ENCODE data around the gene ARHGEF4. TPM values are rescaled to one million over a fixed set of nuclear protein-coding genes. Genes with fewer than 3 reads are reported as not detected.
"Not testable (repeated sequence)": the region's sequence is repeated elsewhere in the genome, so short reads cannot be mapped to it uniquely, and the experiment has no call there.

ARHGEF4 gene
- polyA plus RNA-seq, 4 donors: 6.2 to 15.7 (median 7.8) TPM

DNA sequence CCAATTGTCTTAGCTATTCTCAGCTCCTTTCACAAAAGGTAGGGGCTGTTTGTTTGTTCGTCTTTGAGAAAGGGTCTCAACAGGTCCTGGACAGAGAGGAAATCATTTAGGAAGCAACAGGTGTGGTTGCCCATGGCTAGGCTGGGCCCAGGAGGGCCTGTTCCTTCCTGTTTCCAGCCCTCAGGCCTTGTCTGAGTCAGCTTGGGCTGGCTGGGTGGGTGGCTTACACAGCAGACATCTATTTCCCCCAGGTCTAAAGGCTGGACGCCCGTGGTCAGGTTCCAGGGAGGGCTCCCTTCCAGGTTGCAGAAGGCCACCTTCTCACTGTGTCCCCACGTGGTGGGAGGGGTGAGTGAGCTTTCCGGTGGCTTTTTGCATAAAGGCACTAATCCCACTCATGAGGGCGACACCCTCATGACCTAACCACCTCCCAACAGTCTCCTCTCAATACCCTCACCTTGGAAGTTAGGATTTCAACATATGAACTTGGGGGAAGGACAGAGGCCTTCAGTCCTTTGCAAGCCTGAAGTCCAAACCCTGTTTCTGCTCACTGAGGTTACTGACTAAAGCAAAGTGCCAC is 45.5 kb downstream of the ARHGEF4 start:
- DNase-seq (ENCODE audit: low read depth in 4 of 4, low spot score in 3 of 4): no peak

DNA sequence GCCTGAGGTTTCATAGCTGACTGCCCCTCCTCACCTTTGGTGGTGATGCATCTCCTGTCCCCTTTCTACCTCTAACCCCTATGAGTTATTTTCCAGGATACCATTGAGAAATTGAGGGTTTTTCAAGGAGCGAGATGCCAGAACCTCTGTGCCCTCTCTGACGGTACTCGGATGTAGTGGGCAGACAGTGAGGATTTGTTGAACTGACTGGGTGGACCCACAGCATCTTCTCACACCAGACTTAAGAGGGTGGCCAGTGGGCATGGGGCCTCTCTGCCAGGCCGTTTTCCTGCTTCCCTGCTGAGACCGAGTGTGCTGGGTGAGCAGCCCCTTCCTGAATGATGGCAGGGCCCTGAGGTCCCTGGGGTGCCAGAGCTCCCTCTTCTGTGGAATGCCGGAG is 46.3 kb downstream of the ARHGEF4 start:
- DNase-seq (ENCODE audit: low read depth in 4 of 4, low spot score in 3 of 4): no peak

DNA sequence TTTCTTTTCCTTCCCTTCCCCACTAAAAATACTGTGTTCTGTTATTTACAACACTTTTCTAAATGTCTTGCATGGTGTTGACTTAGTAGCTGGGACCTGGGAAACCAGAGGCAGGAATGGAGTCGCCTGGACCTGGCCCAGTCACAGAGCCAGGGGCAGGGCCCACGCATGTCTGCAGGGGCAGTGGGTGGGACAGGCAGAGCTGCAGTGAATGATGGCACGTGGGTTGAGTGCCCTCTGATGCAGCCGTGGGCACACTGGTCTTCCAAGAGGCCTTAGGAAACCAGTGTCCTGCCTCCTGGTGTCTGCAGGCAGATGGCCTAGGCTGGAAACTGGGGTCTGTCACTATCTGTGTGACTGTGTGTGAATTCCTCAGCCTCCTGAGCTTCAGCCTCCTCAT is 46.8 kb downstream of the ARHGEF4 start:
- DNase-seq (ENCODE audit: low read depth in 4 of 4, low spot score in 3 of 4): no peak

DNA sequence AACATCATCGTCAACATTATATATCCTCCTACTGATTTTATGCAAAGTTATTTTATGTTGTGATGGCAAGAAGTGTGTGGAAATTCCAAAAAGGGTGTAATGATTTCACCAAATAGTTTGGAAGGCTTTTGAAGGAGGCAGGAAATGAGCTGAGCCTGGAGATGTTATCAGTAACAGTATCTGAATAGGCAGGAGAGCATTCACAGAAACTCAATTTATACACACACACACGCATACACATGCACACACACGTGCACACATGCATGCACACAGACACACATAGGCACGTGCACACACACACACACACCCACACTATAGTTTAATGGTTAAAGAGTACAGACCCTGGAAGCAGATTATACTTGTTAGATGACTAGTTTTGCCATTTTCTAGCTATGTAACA is 47.3 kb downstream of the ARHGEF4 start:
- DNase-seq (ENCODE audit: low read depth in 4 of 4, low spot score in 3 of 4): no peak

DNA sequence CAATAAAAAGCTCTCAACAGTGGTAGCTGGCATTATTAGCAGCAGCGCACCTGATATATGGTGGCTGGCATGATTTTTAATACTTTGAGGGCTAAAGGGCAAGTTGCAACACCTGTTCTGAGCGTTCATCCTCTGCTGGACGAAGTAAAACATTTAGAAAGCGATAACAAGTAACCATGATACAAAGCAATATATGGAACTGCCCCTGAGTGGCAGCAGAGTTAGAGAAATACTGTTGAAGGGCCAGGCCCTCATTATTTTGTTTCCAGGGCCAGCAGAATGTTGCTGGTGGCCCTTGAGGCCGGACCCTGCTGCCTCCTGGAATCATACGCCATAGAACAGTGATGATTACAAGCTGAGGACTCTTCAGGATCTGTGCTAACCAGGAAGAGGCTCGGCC is 47.8 kb downstream of the ARHGEF4 start:
- no peak for DNase-seq (ENCODE audit: low read depth in 4 of 4, low spot score in 3 of 4)

DNA sequence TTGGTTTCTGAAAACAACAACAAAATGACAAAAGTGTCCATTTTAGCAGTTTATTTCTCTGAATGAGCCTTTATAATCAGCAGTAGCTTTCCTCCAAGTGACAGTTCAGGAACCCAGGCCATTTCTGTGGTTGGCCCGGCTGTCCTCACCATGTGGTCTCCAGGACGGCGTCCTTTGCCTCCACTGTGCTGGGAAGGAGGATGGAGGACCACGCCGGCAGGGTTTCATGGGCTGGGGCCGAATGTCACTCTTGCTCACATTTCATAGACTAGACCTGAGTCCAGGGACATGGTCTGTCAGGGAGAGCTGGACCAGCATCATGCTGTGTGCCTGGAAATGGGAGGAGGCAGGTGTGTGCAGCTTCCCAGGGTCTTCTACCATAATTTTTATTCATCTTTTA is 50.9 kb downstream of the ARHGEF4 start:
- no peak for DNase-seq (ENCODE audit: low read depth in 4 of 4, low spot score in 3 of 4)

DNA sequence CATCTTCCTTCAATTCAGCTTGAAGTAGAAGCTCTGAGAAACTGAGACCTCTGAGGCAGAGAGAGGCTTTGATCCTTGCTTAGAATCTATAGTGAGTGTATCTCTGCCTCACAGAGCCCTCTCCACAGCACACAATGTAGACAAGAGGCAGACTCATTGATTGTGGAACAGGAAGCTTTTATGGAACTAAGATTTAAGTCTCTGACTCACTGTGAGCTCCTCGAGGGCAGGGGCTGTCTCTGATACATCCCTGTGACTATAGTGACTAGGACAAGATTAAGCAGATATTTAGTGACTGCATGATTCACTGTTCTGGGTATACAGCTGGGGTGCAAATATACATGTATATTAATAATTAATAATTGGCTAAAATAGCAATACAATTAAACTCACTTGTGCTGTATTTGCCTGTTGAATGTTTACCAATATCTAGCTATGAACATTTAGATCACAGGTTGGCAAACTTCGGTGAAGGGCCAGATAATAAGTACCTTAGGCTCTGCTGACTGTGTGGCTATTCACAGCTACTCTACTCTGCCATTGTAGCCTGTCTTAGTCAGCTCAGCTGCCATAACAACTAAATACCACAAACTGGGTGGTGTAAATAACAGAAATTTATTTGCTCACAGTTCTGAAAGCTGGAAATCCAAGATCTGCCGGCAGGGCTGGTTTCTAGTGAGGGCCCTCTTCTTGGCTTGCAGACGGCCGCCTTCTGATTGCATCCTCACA is 54.4 kb downstream of the ARHGEF4 start:
- DNase-seq (ENCODE audit: low read depth in 4 of 4, low spot score in 3 of 4): no peak

DNA sequence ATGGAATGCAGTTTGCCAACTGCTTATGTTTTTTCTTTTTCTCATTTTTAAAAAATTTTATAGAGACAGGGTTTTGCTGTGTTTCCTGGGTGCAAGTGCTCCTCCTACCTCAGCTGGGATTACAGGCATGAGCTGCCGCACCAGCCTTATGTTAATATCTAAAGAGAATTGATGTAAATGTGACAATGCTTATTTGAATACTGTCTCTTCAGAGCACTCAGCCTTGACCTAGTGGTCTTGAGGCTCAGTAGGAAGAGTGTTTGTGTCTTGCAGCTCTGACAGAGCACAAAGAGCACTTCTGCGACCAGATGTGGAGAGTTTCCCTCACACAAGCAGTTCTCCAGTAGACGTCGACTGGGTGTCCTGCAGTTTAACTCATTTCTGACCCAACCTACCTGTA is 55.3 kb downstream of the ARHGEF4 start:
- no peak for DNase-seq (ENCODE audit: low read depth in 4 of 4, low spot score in 3 of 4)

DNA sequence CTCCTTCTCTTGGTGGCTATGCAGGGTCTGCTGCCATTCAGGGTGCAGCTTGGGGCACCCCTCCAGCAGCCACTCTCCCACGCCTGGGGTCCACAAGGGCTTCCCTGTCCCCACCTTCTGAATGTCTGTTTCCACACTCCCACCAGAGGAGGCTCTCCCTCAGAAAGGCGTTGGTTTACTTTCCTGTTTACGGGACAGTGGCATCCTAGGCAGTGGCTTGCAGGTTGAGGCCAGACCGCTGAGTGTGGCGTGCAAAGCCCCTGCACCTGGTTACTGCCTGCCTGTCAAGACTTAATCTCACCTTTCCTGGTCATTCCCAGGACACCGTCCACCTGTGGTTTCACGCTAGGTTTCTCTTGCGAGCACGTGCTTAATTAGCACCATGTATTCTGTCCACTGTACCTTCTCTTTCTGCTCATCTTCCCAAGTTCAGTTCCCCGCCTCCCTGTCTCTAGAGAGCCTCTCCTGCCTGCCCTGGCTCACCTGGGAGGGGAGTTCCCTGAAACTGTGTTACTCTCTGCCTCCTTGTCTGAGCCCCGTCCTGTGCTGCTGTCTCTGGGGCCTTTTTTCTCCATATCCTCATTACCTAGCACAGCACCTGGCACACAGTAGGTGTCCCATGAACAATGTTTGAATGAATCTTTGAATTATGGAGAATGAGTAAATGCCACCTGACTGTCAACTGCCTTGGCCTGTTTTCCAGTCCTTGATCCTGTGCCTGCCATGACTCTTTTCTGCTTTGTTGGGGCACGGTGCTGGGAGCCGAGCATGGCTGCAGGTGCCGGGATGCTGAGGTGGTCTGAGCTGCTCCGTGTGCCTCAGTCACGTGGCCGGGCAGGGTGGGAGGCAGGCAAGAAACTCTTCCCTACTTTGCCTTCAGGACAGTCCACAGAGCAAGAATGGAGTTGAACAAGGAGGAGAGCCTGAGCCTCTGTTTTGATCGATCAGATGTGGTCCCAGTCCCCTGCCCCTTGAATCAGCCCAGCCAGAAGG is 56.4 kb downstream of the ARHGEF4 start:
- no peak for DNase-seq (ENCODE audit: low read depth in 4 of 4, low spot score in 3 of 4)

DNA sequence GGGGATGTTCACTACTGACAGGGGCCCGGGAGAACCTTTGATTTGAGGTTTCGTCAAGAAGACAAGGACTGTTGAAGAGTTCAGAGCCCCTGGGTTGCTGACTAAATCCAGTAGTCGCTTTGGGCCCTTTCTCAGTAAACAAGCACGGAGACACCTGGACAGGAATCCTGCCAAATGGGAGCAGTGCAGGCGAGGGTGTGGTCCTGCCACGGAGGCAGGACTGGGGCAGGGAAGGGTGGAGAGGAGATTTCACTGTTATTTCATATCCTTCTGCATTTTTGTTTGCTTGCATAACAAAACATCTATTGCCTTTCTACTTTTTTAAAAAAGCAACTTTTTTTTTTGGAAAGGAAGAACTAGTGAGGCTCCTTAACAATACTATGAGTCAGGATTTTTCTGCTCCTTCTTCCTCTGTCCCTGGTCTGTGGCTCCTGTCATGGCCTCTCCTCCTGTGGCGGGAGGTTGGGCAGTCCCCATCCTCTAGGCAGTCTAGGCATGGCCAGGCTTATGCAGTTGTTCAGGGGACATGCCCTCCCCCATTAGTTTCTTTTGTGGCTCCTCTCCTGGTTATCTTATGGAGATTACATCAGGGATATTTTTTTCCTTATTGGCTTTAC is 57.7 kb downstream of the ARHGEF4 start:
- DNase-seq (ENCODE audit: low read depth in 4 of 4, low spot score in 3 of 4): no peak

DNA sequence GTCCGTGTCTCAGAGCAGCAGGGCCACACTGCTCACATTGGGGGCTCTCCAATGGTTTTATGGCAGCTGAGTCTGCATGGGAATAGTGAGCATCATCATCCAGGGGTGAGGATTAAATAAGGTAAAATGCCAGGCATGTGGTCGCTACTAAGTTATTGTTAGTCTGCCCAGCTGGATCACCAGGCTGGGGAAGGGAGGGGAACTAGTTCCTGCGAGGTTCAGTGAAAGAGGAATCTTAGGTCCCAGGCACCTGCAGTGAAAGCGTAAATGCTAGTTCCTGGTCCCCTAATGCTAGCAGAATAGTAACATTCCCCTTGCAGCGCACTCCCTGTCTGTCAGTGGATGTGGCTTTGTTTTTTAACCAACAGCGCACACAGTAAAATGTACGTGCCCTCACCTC is 60.1 kb downstream of the ARHGEF4 start:
- DNase-seq (ENCODE audit: low read depth in 4 of 4, low spot score in 3 of 4): no peak

DNA sequence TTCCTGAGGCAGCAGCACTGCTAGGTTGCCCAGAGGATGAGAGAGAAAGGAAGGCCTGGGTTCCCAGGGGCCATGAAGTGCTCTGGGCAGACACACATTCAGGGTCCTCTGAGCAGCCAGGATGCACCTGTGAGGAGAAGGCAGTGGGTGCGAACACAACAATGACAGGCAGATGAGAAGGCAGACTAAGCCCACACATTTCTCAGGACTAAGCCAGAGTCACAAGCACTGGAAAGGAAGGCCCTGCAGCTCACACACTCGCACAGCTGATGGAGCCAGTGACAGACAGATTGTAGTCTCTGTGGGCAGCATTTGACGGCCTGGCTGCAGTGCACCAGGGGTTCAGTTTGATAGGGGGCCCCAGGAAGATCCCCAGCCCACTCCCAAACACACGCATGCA is 61.8 kb downstream of the ARHGEF4 start:
- DNase-seq (ENCODE audit: low read depth in 4 of 4, low spot score in 3 of 4): no peak

DNA sequence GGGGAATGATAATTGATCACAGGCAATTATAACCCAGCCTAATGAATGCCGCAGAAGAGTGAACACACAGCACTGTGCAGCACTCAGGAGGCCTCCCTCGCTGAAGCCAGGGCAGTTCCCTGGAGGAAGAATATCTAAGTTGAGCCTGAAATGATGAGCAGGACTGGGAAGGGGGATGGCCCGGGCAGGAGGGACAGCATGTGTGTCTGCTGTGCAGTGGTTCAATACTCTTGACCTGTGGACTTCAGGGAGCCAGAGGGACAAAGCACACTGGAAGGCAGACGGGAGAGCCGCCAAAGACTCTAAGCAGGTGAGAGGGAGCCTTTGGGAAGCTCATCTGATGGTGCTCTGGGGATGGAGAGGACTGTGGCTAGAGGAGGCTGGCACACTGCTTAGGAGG is 62.6 kb downstream of the ARHGEF4 start:
- DNase-seq (ENCODE audit: low read depth in 4 of 4, low spot score in 3 of 4): no peak

DNA sequence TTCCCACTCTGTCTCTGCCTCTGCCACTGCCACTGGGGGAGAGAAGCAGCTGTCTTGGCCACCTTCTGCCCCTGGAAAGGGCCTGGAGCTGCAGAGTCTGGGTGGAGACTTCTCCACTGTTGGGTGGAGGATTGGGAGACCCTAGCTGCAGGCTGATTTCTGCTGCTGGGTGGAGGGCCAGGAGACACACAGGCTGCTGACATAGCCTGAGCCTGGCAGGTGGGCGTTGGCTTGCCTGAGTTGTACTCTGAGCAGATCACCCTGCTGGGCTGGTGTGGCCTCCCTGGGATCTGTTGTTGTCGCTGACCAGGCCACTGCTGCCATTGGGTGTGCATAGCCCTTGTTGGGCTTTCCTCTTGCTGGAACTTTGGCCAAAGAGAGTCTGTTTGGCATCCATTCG is 64.3 kb downstream of the ARHGEF4 start:
- DNase-seq (ENCODE audit: low read depth in 4 of 4, low spot score in 3 of 4): no peak

DNA sequence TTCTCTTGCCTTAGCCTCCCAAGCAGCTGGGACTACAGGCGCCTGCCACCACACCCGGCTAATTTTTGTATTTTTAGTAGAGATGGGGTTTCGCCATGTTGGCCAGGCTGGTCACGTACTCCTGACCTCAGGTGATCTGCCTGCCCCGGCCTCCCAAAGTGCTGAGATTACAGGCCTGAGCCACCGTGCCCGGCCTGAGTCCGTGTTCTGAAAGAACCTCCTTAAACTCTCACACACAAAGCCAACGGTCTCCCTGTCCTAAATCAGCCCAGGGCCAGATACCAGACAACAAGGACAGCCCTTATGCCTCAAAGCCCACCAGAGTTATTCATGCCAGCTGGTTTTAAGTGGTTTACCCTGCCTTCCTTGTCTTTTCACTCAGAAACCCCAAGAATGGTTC is 64.9 kb downstream of the ARHGEF4 start:
- not testable (repeated sequence) for DNase-seq (ENCODE audit: low read depth in 4 of 4, low spot score in 3 of 4)

DNA sequence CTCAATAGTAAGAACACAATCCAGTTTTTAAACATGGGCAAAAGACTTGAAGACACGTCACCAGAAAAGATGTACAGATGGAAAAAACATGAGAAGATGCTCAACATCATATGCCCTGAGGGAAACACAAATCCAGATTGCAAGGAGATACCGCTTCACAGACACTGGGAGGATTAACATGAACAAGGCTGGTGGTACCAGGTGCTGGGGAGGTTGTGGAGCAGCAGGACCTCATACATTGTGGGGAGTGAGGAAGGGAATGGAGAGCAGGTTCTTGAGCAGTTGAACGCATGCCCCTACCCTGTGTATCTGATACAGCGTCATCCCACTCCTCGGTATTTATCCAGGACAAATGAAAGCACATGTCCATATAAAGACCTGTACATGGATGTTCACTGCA is 72.1 kb downstream of the ARHGEF4 start:
- DNase-seq (ENCODE audit: low read depth in 4 of 4, low spot score in 3 of 4): no peak

DNA sequence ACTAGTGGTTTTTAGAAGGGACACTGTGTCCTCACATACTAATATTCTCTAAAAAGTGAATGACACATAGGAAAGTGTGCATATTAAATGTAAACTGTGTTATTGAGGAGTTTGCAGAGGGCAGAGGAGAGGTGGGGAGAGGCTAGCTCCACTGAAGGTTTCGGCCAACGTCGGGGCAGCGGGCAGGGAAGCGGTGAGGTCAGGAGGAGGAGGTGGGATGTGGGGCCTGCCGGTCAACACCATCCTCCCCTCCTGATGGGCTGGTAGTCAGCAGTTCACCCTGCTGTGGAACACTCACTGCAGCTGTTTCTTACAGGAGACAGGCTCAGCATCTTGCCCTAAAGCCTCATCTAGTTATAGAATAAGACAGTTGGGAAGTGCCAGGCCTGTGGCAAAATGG is 74.2 kb downstream of the ARHGEF4 start:
- no peak for DNase-seq (ENCODE audit: low read depth in 4 of 4, low spot score in 3 of 4)

DNA sequence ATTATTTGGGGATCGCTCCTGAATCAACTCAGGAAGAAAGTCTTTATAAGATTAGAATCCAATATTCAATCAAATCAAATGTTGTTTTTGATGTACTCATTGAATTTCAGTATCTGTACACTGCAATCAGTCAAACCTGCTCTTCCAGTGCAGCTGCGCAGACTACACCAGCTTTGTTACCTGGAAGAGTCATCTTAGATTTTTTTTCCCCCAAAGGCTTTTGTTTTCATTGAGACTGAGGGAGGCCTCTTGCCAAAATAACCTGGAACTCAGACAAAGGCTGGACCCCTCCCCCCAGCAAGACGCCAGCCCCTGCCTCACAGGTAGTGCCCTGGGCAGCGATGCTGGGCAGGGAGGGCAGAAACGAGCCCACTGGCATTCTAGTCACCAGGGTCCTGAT is 74.8 kb downstream of the ARHGEF4 start:
- DNase-seq (ENCODE audit: low read depth in 4 of 4, low spot score in 3 of 4): no peak

DNA sequence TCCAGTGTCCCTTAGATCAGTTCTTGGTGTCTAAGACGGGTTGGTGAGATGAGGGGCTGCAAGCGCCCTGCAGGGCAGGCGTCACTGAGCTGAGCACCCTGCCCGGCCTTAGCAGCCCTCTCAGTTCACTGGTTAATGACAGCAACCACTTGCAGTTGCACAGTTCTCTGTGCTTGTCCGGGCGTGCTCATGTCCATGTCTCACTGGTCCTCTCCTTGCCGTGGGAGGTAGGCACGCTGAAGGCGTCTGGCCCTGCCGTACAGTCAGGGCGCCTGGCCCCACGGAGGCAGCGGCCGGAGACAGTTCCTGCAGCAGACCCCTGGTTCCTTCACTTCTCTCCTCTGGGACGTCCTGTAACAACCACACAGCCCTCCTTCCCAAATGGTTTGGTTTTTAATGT is 75.3 kb downstream of the ARHGEF4 start:
- no peak for DNase-seq (ENCODE audit: low read depth in 4 of 4, low spot score in 3 of 4)

DNA sequence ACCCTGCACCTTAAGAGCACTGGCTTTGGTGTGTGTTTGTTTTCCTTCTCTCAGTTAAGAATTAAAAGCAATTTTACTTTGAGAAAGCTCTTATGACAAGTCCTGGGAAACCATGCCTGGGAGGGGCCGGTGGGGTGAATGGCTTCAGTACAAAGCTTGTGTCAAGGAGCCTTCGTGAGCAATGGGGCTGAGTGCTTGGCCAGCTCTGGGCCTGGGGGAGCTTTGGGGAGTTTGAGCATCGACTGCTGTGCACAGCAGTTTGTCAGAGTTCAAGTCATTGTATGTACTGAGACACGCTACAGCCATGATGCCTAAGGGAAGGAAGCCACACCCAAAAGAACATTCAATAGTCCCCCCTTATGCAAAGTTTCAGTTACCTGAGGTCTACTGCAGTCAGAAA is 75.8 kb downstream of the ARHGEF4 start:
- no peak for DNase-seq (ENCODE audit: low read depth in 4 of 4, low spot score in 3 of 4)

DNA sequence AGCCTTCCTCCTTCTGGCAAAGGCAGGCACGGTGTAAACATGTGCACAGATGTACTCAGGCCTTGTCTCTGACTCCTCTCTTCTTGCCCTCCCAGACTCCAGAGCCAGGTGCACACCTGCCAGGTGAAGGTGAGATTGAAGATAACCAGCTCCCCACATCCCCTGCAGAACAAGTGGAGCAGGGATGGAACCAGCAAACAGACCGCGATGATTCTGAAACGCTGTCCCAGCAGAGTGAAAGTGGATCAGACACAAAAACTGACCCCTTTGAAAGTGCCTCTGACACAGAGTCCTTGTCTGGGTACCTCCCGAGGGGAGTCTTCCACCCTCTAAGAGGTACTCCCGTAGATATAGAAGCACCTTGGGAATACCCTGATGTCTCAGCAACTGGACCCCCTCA is 77.2 kb downstream of the ARHGEF4 start:
- DNase-seq (ENCODE audit: low read depth in 4 of 4, low spot score in 3 of 4): no peak
